OCI-LY3 (cell line): ENCODE data around the gene HINFP.
A peak's percentile ranks its signal among the peaks of the same experiment; 100 is the strongest.
"Not testable (repeated sequence)": the region's sequence is repeated elsewhere in the genome, so short reads cannot be mapped to it uniquely, and the experiment has no call there.

Experiments
- H2AFZ ChIP-seq: fragments of 200-600, 300-600 bp; shearing (Covaris generic); 2 replicates; pipeline ENCODE4 v1.6.0; 2014; ENCODE audit warnings: antibody characterized with exemption, low read depth, low read length
- H3K27ac ChIP-seq: fragments of 200-600, 300-600 bp; sonication (generic); 2 replicates; pipeline ENCODE4 v1.5.1; 2014; ENCODE audit warnings: mild to moderate bottlenecking, low read length, moderate library complexity, mixed read lengths
- H3K27me3 ChIP-seq: fragments of 200-600, 300-600 bp; sonication (generic); 2 replicates; pipeline ENCODE4 v1.6.1; 2014; ENCODE audit warnings: low read depth, low read length, mixed read lengths
- H3K36me3 ChIP-seq: fragments of 200-600, 300-600 bp; sonication (generic); replicated peaks from 2 replicates; pipeline ENCODE3; 2014; ENCODE audit warnings: low read depth, low read length, mixed read lengths
- H3K4me1 ChIP-seq: fragments of 300-600, 200-600 bp; sonication (generic); 2 replicates; pipeline ENCODE4 v1.6.1; 2014; ENCODE audit warnings: low read length, mixed read lengths
- H3K4me2 ChIP-seq: fragments of 200-600, 300-600 bp; sonication (generic); 2 replicates; pipeline ENCODE4 v1.6.1; 2014; ENCODE audit warnings: low read length, mixed read lengths
- H3K4me3 ChIP-seq: fragments of 300-600, 200-600 bp; sonication (generic); 2 replicates; pipeline ENCODE4 v1.5.1; 2014; ENCODE audit warnings: antibody characterized with exemption, mild to moderate bottlenecking, low read length, moderate library complexity
- H3K79me2 ChIP-seq: fragments of 300-600, 200-600 bp; shearing (Covaris generic); 2 replicates; pipeline ENCODE4 v1.6.1; 2014; ENCODE audit warnings: mild to moderate bottlenecking, low read length, mixed read lengths
- H3K9ac ChIP-seq: fragments of 300-600, 200-600 bp; shearing (Covaris generic); 2 replicates; pipeline ENCODE4 v1.6.0; 2014; ENCODE audit warnings: mild to moderate bottlenecking, low read length, moderate library complexity
- H3K9me3 ChIP-seq: fragments of 200-600, 300-600 bp; shearing (Covaris generic); 2 replicates; pipeline ENCODE4 v1.6.1; 2014; ENCODE audit warnings: low read length, mixed read lengths; ENCODE audit not compliant: insufficient read depth
- H4K20me1 ChIP-seq: fragments of 200-600, 300-600 bp; sonication (generic); 2 replicates; pipeline ENCODE4 v1.6.1; 2016; ENCODE audit warnings: low read length, mixed read lengths; ENCODE audit not compliant: insufficient read depth
- CTCF ChIP-seq: fragments of 200-600, 300-600 bp; sonication (generic); IDR thresholded peaks from 2 replicates; pipeline ENCODE4 v1.5.1; 2014; ENCODE audit warnings: antibody characterized with exemption, low read length, low read depth
- EZH2phosphoT487 ChIP-seq: fragments of 200-600 bp; shearing (Covaris generic); IDR thresholded peaks from 2 replicates; pipeline ENCODE4 v1.6.1; 2018; ENCODE audit warnings: antibody characterized with exemption, mixed run types, low read depth

HINFP gene

GRCh38 chr11:119100994-119101758 lies 20.2 kb upstream of the HINFP start:
- Histone ChIP-seq H3K4me2 (peak overlapping the region; percentile 95), H3K4me3 (peak overlapping the region; percentile 89), H3K4me1 (peaks cover 20% of the 10 kb centered on the region), H3K79me2 (peaks cover 22% of the 10 kb centered on the region), H3K9ac (peak overlapping the region; percentile 94), H4K20me1 (no peaks in the 10 kb centered on the region), H3K27ac (peak overlapping the region; percentile 78), H3K36me3 (peaks cover 19% of the 10 kb centered on the region), H2AFZ (peak overlapping the region; percentile 92; the same call in 1 of the 2 replicates), H3K9me3 (no peaks in the 10 kb centered on the region), H3K27me3 (no peaks in the 10 kb centered on the region)
- TF ChIP-seq CTCF (no peak), EZH2phosphoT487 (no peak)

GRCh38 chr11:119101759-119102423 lies 19.5 kb upstream of the HINFP start, which contains the start of gene DPAGT1:
Gene DPAGT1 (minus strand): TSS chr11:119101853. CDS start chr11:119101655, 198 bp downstream.
- peak within 1 kb of the TSS; percentile 94 for H3K9ac ChIP-seq
- peaks cover 16% of the 10 kb centered on the region for H3K36me3 ChIP-seq
- H2AFZ ChIP-seq: peak within 1 kb of the TSS; percentile 92
- no peaks in the 10 kb centered on the region for H3K9me3 ChIP-seq
- H3K4me2 ChIP-seq: peak within 1 kb of the TSS; percentile 95
- TF ChIP-seq EZH2phosphoT487 (no peak), CTCF (no peak)
- H3K4me1 ChIP-seq: peaks cover 24% of the 10 kb centered on the region
- H3K27ac ChIP-seq: peak within 1 kb of the TSS; percentile 78
- H3K4me3 ChIP-seq: peak within 1 kb of the TSS; percentile 89
- H4K20me1 ChIP-seq: no peaks in the 10 kb centered on the region
- H3K79me2 ChIP-seq: peaks cover 22% of the 10 kb centered on the region
- no peaks in the 10 kb centered on the region for H3K27me3 ChIP-seq

- H3K36me3 ChIP-seq, H3K27ac ChIP-seq, H3K27me3 ChIP-seq, H2AFZ ChIP-seq, H4K20me1 ChIP-seq, H3K9me3 ChIP-seq: not testable (repeated sequence)
- Histone ChIP-seq H3K4me2 (peak overlapping the region; percentile 95), H3K4me3 (peak overlapping the region; percentile 89), H3K4me1 (peaks cover 26% of the 10 kb centered on the region), H3K79me2 (peaks cover 32% of the 10 kb centered on the region), H3K9ac (peak overlapping the region; percentile 94)
These were observed 18.2 kb upstream of the HINFP start for GRCh38 chr11:119103161-119103664.

- no peak overlapping the region for H3K27ac ChIP-seq
- no peaks in the 10 kb centered on the region for H4K20me1 ChIP-seq
- peaks cover 37% of the 10 kb centered on the region for H3K79me2 ChIP-seq
- no peak overlapping the region for H2AFZ ChIP-seq
- no peak overlapping the region for H3K4me2 ChIP-seq
- H3K4me3 ChIP-seq: no peak overlapping the region
- TF ChIP-seq EZH2phosphoT487: no peak
- TF ChIP-seq CTCF: no peak
- H3K36me3 ChIP-seq: no peaks in the 10 kb centered on the region
- no peak overlapping the region for H3K9ac ChIP-seq
- H3K27me3 ChIP-seq: no peaks in the 10 kb centered on the region
- peaks cover 32% of the 10 kb centered on the region for H3K4me1 ChIP-seq
- no peaks in the 10 kb centered on the region for H3K9me3 ChIP-seq
These were observed 17.6 kb upstream of the HINFP start for GRCh38 chr11:119103793-119104192.
